ENCODE results near the gene MYD88. TPM values are rescaled to one million over a fixed set of nuclear protein-coding genes. Genes with fewer than 3 reads are reported as not detected.

The MYD88 gene
- total RNA-seq, 5 donors from 2014 or later (not counting 1 experiment from before 2014, with no cell fraction given): 32.4 to 68.5 (median 56.6) TPM

DNA sequence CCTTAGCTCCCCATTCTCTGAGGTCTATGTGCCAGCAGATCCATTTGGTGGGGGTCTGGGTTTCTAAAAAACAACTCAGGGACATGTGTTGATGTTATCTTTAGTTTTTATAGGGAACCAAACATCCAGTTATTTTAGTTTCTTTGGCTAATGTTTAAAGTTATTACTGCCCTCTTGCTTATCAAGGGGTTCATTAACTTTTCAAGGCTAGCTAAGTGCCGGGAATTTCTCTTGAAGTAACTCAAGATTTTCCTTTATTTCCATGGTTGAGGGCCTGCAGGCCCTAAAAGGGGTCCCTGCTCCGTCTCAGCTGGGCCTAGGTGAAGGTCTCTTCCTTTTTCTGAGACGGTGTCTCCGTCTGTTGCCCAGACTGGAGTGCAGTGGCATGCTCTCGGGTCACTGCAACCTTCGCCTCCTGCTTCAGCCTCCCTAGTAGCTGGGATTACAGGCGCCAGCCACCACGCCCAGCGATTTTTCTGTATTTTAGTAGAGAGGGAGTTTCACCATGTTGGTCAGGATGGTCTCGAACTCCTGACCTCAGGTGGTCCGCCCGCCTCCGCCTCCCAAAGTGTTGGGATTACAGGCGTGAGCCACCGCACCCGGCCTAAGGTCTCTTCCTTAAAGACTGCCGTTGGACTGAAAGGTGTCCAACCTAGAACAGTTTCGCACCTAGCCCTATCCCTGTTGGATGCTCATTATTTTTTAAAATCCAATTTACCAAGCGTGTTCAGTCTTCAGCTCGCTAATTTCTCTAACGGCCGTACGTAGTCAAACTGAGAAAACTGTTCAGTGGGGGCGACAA lies 25.6 kb downstream of the MYD88 start:
- ATAC-seq (replicated peaks in 1 of 4) (no peak), DNase-seq (no peak)

DNA sequence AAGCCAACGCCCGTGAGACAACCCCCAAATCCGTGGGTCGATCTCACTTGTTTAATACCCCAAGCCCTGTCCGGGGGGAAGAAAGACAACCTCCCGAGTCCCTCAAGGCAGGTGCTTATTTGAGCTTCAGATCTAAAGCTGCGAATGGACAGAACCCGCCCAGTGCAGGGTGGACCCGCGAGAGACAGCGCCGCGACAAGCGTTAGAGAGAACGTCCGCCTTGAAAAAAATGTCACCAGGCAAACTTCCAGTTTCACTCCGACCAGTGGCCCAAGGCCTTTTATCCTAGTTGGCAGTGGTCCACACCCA lies 26.1 kb downstream of the MYD88 start:
- H3K27ac Mint-ChIP-seq: peak overlapping the region; percentile 100
- Histone ChIP-seq H3K4me1 (ENCODE audit: control insufficient read depth in 1 of 2, extremely low read depth in 1 of 2, insufficient read depth in 2 of 2, low read length in 2 of 2) (peaks cover 15 to 24% of the 10 kb centered on the region in 2 experiments), H3K4me3 (ENCODE audit: control insufficient read depth in 1 of 2, extremely low read depth in 1 of 2, low read length in 1 of 2) (peak overlapping the region; percentile 89 to 90), H3K27ac (ENCODE audit: low read length) (peak overlapping the region; percentile 100), H3K27me3 (replicated peaks in 1 of 2; ENCODE audit: control insufficient read depth in 2 of 2, extremely low read depth in 1 of 2, insufficient read depth in 2 of 2, low read length in 1 of 2) (no peaks in the 10 kb centered on the region), H3K9me3 (no peaks in the 10 kb centered on the region), H3K36me3 (ENCODE audit: control insufficient read depth in 2 of 2, extremely low read depth in 1 of 2, insufficient read depth in 1 of 2, low read length in 1 of 2) (no peaks in the 10 kb centered on the region)
- ChIA-PET CTCF (interaction anchor here (0.5 to 3.2 kb wide), 8 partner anchors 25 to 182 kb away, joined by 3 to 24 read pairs (median 4); partner anchors contain the start of genes ACAA1 (in 1 of the 2), DLEC1 (in 1 of the 2), MYD88 (in 1 of the 2) and XYLB (in 1 of the 2)), POLR2A (interaction anchor here (0.6 to 3.2 kb wide), 17 partner anchors 9 to 1171 kb away, joined by 3 to 22 read pairs (median 3); partner anchors contain the start of genes ACAA1 (in 2 of the 2), MYD88 (in 2 of the 2), DLEC1 (in 1 of the 2) and EPM2AIP1 (in 1 of the 2))
- peaks cover 40 to 52% (median 49%) of the 10 kb centered on the region in 3 donors for H3K4me1 Mint-ChIP-seq
- H3K27me3 Mint-ChIP-seq: no peaks in the 10 kb centered on the region
- DNase-seq (no peak), ATAC-seq (replicated peaks in 1 of 4) (peak; percentile 6 to 25 (median 12))
- H3K9me3 Mint-ChIP-seq: no peaks in the 10 kb centered on the region
- peaks cover 3% of the 10 kb centered on the region for H3K36me3 Mint-ChIP-seq
- peak overlapping the region; percentile 85 to 93 (median 92) for H3K4me3 Mint-ChIP-seq
- WGBS (ENCODE audit: insufficient coverage): 0% methylated on average over 13 of the region's 17 CpGs

More for the DNA sequence above, 25.6 kb downstream of the MYD88 start:
- H3K4me3 ChIP-seq (ENCODE audit: control insufficient read depth in 1 of 2, extremely low read depth in 1 of 2, low read length in 1 of 2): peak overlapping the region; percentile 89 to 90
- no peaks in the 10 kb centered on the region for H3K36me3 ChIP-seq (ENCODE audit: control insufficient read depth in 2 of 2, extremely low read depth in 1 of 2, insufficient read depth in 1 of 2, low read length in 1 of 2)
- ChIA-PET POLR2A (interaction anchor here (0.6 to 3.2 kb wide), 17 partner anchors 9 to 1171 kb away, joined by 3 to 22 read pairs (median 3); partner anchors contain the start of genes ACAA1 (in 2 of the 2), MYD88 (in 2 of the 2), DLEC1 (in 1 of the 2) and EPM2AIP1 (in 1 of the 2)), CTCF (interaction anchor here (0.5 to 3.2 kb wide), 10 partner anchors 11 to 183 kb away, joined by 3 to 24 read pairs (median 4); partner anchors contain the start of genes ACAA1 (in 1 of the 2), DLEC1 (in 1 of the 2), MYD88 (in 1 of the 2) and XYLB (in 1 of the 2))
- Mint-ChIP-seq H3K27ac (peak overlapping the region; percentile 100), H3K4me3 (peak overlapping the region; percentile 85 to 93 (median 92)), H3K36me3 (peaks cover 3% of the 10 kb centered on the region), H3K27me3 (no peaks in the 10 kb centered on the region), H3K4me1 (peaks cover 35 to 47% (median 43%) of the 10 kb centered on the region in 3 donors), H3K9me3 (no peaks in the 10 kb centered on the region)
- peaks cover 15 to 24% of the 10 kb centered on the region in 2 experiments for H3K4me1 ChIP-seq (ENCODE audit: control insufficient read depth in 1 of 2, extremely low read depth in 1 of 2, insufficient read depth in 2 of 2, low read length in 2 of 2)
- WGBS (ENCODE audit: insufficient coverage): 75% methylated on average over 22 of the region's 24 CpGs
- H3K27me3 ChIP-seq (replicated peaks in 1 of 2; ENCODE audit: control insufficient read depth in 2 of 2, extremely low read depth in 1 of 2, insufficient read depth in 2 of 2, low read length in 1 of 2): no peaks in the 10 kb centered on the region
- H3K27ac ChIP-seq (ENCODE audit: low read length): peak overlapping the region; percentile 100
- no peaks in the 10 kb centered on the region for H3K9me3 ChIP-seq

DNA sequence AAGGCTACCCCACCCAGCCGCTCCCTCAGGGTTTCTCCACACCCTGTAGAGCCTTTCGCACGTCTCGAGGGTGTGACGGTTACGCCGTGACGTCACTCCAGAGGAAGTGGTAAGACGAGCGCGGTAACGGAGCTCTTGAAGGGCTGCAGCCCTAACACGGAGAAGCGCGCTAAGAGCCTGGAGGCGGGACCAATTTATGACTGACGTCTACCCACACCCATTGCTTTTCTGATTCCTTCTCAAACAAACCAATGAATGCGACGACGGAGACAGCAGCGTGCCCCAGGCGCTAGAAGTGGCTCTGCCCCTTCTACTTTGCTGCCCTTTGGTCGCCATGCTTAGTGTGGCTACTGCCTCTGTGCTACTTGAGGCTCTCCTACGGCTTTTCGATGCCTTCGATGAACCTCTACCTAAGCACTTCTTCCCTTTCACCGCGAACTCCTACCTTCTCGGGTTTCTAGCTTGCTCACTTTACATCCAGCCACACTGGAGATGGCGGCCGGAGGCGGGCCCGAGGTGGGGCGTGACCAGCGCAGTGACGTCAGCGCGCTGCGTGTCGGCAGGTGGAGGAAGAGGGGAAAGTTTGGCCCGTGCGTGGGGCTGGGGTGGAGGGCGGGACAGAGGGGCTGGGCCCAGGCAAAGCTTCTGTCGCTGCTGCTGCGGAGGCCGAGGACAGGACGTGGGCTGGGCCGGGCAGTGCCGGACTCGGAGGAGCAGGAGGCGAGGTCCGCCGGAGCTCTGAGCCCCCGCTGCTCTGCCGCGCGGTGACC lies 26.7 kb downstream of the MYD88 start, which contains the start of gene OXSR1:
OXSR1 (plus strand) TSS at position 586 of the 770 bp plus-strand sequence. CDS start 340 bp downstream, outside the sequence.
- Mint-ChIP-seq H3K27me3 (no peaks in the 10 kb centered on the region), H3K27ac (peak within 1 kb of the TSS; percentile 100), H3K36me3 (peaks cover 3% of the 10 kb centered on the region), H3K9me3 (no peaks in the 10 kb centered on the region), H3K4me1 (peaks cover 42 to 55% (median 51%) of the 10 kb centered on the region in 3 donors), H3K4me3 (peak within 1 kb of the TSS; percentile 85 to 93 (median 92))
- no peaks in the 10 kb centered on the region for H3K36me3 ChIP-seq (ENCODE audit: control insufficient read depth in 2 of 2, extremely low read depth in 1 of 2, insufficient read depth in 1 of 2, low read length in 1 of 2)
- under 1% methylated on average over 49 of the region's 57 CpGs for WGBS (ENCODE audit: insufficient coverage)
- H3K27ac ChIP-seq (ENCODE audit: low read length): peak within 1 kb of the TSS; percentile 100
- DNase-seq (peak; percentile 94 to 100 (median 97)), ATAC-seq (replicated peaks in 1 of 4) (peak; percentile 89 to 94 (median 91))
- H3K27me3 ChIP-seq (replicated peaks in 1 of 2; ENCODE audit: control insufficient read depth in 2 of 2, extremely low read depth in 1 of 2, insufficient read depth in 2 of 2, low read length in 1 of 2): no peaks in the 10 kb centered on the region
- CTCF ChIA-PET: interaction anchor here (0.6 to 3.2 kb wide), 8 partner anchors 25 to 182 kb away, joined by 3 to 24 read pairs (median 4); partner anchors contain the start of genes ACAA1 (in 1 of the 2), DLEC1 (in 1 of the 2) and XYLB (in 1 of the 2)
- H3K4me1 ChIP-seq (ENCODE audit: control insufficient read depth in 1 of 2, extremely low read depth in 1 of 2, insufficient read depth in 2 of 2, low read length in 2 of 2): peaks cover 15 to 24% of the 10 kb centered on the region in 2 experiments
- peak within 1 kb of the TSS; percentile 89 to 90 for H3K4me3 ChIP-seq (ENCODE audit: control insufficient read depth in 1 of 2, extremely low read depth in 1 of 2, low read length in 1 of 2)
- H3K9me3 ChIP-seq: no peaks in the 10 kb centered on the region
- POLR2A ChIA-PET: interaction anchor here (0.6 to 3.2 kb wide), 15 partner anchors 8 to 1172 kb away, joined by 3 to 22 read pairs (median 3); partner anchors contain the start of genes ACAA1 (in 2 of the 2), MYD88 (in 2 of the 2), DLEC1 (in 1 of the 2) and EPM2AIP1 (in 1 of the 2)

DNA sequence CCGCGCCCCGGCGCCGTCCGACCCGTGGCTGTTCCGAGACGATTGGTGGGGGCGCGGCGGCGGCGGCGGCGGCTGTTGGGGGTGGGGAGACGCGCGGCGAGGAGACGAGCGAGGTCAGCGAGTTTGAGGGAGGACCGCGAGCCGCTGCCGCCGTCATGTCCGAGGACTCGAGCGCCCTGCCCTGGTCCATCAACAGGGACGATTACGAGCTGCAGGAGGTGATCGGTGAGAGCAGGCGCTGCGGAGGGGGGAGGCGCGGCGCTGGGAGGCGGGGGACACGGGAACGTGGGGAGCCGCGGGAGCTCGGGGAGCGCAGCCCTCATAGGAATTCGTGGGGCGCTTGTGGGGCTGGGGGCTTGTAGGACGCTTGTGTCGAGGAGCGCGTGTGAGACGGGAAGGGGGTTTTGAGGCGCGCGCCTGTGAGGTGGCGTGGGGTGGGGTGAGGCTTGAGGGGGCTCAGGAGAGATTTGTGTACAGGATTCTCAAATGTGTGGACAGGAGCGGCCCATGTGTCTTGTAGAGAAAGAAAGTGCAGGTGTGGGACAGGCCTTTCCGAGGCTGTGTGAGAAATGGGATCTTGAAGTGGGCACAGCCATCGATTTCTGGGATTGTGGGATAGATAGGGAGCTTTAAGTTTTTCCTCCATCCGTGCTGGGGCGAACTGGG lies 27.4 kb downstream of the MYD88 start:
- Mint-ChIP-seq H3K4me3 (peak overlapping the region; percentile 85 to 93 (median 92)), H3K9me3 (no peaks in the 10 kb centered on the region), H3K36me3 (peaks cover 3% of the 10 kb centered on the region), H3K27me3 (no peaks in the 10 kb centered on the region), H3K27ac (peak overlapping the region; percentile 89 to 100), H3K4me1 (peaks cover 49 to 62% (median 58%) of the 10 kb centered on the region in 3 donors)
- ATAC-seq (replicated peaks in 1 of 4) (peak in 2 of 4 experiments; percentile 3 to 12), DNase-seq (peak in 7 of 35 experiments; percentile 12 to 29 (median 23))
- Histone ChIP-seq H3K4me1 (ENCODE audit: control insufficient read depth in 1 of 2, extremely low read depth in 1 of 2, insufficient read depth in 2 of 2, low read length in 2 of 2) (peaks cover 15 to 24% of the 10 kb centered on the region in 2 experiments), H3K36me3 (ENCODE audit: control insufficient read depth in 2 of 2, extremely low read depth in 1 of 2, insufficient read depth in 1 of 2, low read length in 1 of 2) (no peaks in the 10 kb centered on the region), H3K9me3 (no peaks in the 10 kb centered on the region), H3K27me3 (replicated peaks in 1 of 2; ENCODE audit: control insufficient read depth in 2 of 2, extremely low read depth in 1 of 2, insufficient read depth in 2 of 2, low read length in 1 of 2) (no peaks in the 10 kb centered on the region), H3K4me3 (ENCODE audit: control insufficient read depth in 1 of 2, extremely low read depth in 1 of 2, low read length in 1 of 2) (peak overlapping the region; percentile 89 to 90), H3K27ac (ENCODE audit: low read length) (peak overlapping the region; percentile 100)
- WGBS (ENCODE audit: insufficient coverage): under 1% methylated on average over 52 of the region's 62 CpGs
- ChIA-PET CTCF (interaction anchor here (0.6 to 3.2 kb wide), 4 partner anchors 29 to 331 kb away, joined by 3 to 24 read pairs (median 4); partner anchors contain the start of gene ACAA1 (in 1 of the 2)), POLR2A (interaction anchor here (0.6 to 3.2 kb wide), 8 partner anchors 10 to 46 kb away, joined by 3 to 22 read pairs (median 6); partner anchors contain the start of genes ACAA1 (in 2 of the 2) and MYD88 (in 2 of the 2))

DNA sequence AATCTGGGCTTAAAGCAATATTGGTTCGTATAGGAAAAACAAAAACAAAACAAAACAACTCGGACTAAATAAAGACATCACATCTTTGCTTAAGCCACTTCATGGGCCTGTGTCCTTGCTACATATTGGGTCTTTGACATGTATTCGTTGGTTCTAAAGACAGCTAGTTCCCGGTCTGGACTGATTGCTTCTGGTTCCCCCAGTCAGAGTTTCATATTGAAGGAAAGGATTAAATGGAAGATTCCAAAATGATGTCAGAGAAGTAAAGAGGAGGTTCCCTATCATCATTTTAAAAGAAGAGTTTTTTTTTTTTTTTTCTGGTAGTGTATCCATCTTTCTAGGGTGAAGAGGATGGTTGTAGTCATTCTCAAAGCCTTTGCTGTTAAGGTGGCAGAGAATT lies 29.1 kb downstream of the MYD88 start:
- ChIA-PET POLR2A (no interaction called here), CTCF (interaction anchor here in 1 of 2 donors (1.5 kb wide), 1 partner anchor 28 kb away, joined by 7 read pairs; no protein-coding TSS in a partner anchor)
- H3K27ac ChIP-seq (ENCODE audit: low read length): no peak overlapping the region
- Mint-ChIP-seq H3K27ac (peak overlapping the region; percentile 26 to 51), H3K27me3 (no peaks in the 10 kb centered on the region), H3K4me1 (peaks cover 66 to 76% (median 74%) of the 10 kb centered on the region in 3 donors), H3K9me3 (no peaks in the 10 kb centered on the region), H3K4me3 (peak overlapping the region; percentile 85 to 93 (median 92)), H3K36me3 (peaks cover 3% of the 10 kb centered on the region)
- H3K4me1 ChIP-seq (ENCODE audit: control insufficient read depth in 1 of 2, extremely low read depth in 1 of 2, insufficient read depth in 2 of 2, low read length in 2 of 2): peaks cover 15 to 25% of the 10 kb centered on the region in 2 experiments
- 90% methylated on average over 2 of the region's 4 CpGs for WGBS (ENCODE audit: insufficient coverage)
- no peaks in the 10 kb centered on the region for H3K27me3 ChIP-seq (replicated peaks in 1 of 2; ENCODE audit: control insufficient read depth in 2 of 2, extremely low read depth in 1 of 2, insufficient read depth in 2 of 2, low read length in 1 of 2)
- ATAC-seq (replicated peaks in 1 of 4) (no peak), DNase-seq (no peak)
- no peaks in the 10 kb centered on the region for H3K9me3 ChIP-seq
- H3K4me3 ChIP-seq (ENCODE audit: control insufficient read depth in 1 of 2, extremely low read depth in 1 of 2, low read length in 1 of 2): no peak overlapping the region
- H3K36me3 ChIP-seq (ENCODE audit: control insufficient read depth in 2 of 2, extremely low read depth in 1 of 2, insufficient read depth in 1 of 2, low read length in 1 of 2): no peaks in the 10 kb centered on the region

Measured in T-cell (primary cell).